Peyer's patch (tissue), 4 donors: ENCODE results near the gene ADGRB3. TPM values are rescaled to one million over a fixed set of nuclear protein-coding genes. Genes with fewer than 3 reads are reported as not detected.

Source experiments
- DNase-seq, 3 donors: peaks; one replicate each; pipeline ENCODE4 v3.0.0-alpha.2; 2017 to 2019
- H3K27ac ChIP-seq, 4 donors: fragments of 200-600 bp; sonication (generic); one replicate each; pipeline ENCODE4 v1.5.1; 2016 to 2019
- H3K27me3 ChIP-seq, 2 donors: fragments of 200-600 bp; sonication (generic); one replicate each; pipeline ENCODE4 v1.5.1; 2019
- H3K36me3 ChIP-seq, 3 donors: fragments of 200-600 bp; sonication (generic); one replicate each; pipeline ENCODE4 v1.5.1; 2016 to 2019
- H3K4me1 ChIP-seq, 4 donors: fragments of 200-600 bp; sonication (generic); one replicate each; pipeline ENCODE4 v1.5.1; 2016 to 2019
- H3K4me3 ChIP-seq, 4 donors: fragments of 200-600 bp; sonication (generic); 1 replicate in 3 of 4; 2 replicates in 1 of 4; pipeline ENCODE4 v1.5.1; 2016 to 2019; ENCODE audit warnings: mild to moderate bottlenecking in 1 of 4
- H3K9me3 ChIP-seq, 4 donors: fragments of 200-600 bp; sonication (generic); one replicate each; pipeline ENCODE4 v1.5.1; 2016 to 2019; ENCODE audit warnings: mild to moderate bottlenecking in 1 of 4
- POLR2A ChIP-seq, 2 donors: fragments of 450-650 bp; IDR thresholded peaks; one replicate each; pipeline ENCODE4 v1.5.1; 2017; ENCODE audit warnings: antibody characterized with exemption in 2 of 2, mild to moderate bottlenecking in 2 of 2, moderate library complexity in 2 of 2
- total RNA-seq, 4 donors: library from RNA; depleted of rRNA; stranded (reverse); fragments of >200 nt; gene quantifications; one replicate each; pipeline ENCODE4 v1.1.0, GENCODE V29; 2016
- TF ChIP-seq, protein P1 (sequence below), 6 experiments: fragments of 450-650 bp in 4 of 6; fragments of 200-600 bp in 2 of 6; sonication (generic) in 1 of 6; IDR thresholded peaks; one replicate each; pipeline ENCODE4 v1.5.1; 2017 to 2019; ENCODE audit warnings: antibody characterized with exemption in 6 of 6, mild to moderate bottlenecking in 3 of 6, moderate library complexity in 1 of 6

The ADGRB3 gene
- total RNA-seq, 4 donors from 2014 or later: 1.2 to 9.9 (median 2.5) TPM

DNA sequence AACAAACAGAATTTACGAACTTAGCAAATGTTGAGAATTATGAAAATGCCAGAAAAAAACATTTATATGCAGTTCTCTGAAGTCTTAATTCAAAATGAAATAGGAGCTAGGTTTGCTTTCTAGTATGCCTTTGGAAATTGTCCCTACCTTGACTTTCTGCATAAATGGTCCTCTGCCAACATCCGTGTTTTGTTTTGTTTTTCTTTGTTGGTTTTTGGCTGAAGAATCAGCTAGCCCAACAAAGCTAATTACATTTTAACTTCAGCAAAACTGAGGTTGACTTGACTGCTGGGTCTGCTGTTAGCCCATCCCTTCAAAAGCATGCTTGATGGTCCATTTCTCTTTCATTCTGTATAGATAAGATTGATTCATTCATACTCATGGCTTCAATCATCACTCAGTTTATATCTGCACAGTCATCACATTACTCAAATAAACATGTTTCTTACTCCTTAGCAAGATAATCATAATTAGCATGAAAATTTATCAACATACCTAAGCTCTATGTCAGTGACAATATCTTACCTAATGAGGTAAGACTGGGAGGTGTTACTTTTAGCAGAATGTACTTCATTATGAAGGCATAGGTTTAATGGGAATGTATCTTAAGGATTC is 76.4 kb downstream of the ADGRB3 start:
- TF ChIP-seq POLR2A (IDR thresholded peaks at IDR 0.05): no peak
- TF ChIP-seq, protein P1, sequence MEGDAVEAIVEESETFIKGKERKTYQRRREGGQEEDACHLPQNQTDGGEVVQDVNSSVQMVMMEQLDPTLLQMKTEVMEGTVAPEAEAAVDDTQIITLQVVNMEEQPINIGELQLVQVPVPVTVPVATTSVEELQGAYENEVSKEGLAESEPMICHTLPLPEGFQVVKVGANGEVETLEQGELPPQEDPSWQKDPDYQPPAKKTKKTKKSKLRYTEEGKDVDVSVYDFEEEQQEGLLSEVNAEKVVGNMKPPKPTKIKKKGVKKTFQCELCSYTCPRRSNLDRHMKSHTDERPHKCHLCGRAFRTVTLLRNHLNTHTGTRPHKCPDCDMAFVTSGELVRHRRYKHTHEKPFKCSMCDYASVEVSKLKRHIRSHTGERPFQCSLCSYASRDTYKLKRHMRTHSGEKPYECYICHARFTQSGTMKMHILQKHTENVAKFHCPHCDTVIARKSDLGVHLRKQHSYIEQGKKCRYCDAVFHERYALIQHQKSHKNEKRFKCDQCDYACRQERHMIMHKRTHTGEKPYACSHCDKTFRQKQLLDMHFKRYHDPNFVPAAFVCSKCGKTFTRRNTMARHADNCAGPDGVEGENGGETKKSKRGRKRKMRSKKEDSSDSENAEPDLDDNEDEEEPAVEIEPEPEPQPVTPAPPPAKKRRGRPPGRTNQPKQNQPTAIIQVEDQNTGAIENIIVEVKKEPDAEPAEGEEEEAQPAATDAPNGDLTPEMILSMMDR (IDR thresholded peaks at IDR 0.05): no peak
- Histone ChIP-seq H3K27me3 (no peaks in the 10 kb centered on the region), H3K9me3 (no peaks in the 10 kb centered on the region), H3K4me3 (no peak overlapping the region), H3K36me3 (no peaks in the 10 kb centered on the region), H3K27ac (no peak overlapping the region), H3K4me1 (no peaks in the 10 kb centered on the region)
- no peak for DNase-seq

DNA sequence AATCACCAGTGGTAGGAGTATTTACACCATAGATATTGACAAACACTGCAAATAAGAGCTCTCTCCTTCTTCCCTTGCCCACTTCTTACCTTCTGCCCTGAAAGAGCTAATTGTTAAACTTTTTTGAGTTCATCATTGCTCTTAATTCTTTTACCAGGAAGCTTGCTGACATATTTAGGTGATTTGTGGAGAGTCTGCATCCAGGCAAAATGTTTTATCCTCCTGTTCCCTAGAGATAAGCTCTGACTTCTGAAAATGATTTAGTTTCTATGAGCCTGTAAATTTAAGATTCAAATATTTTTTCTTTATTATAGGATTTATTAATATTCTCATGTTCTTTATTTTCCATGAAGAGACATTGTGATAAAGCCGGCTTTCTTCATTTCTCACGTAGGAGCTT is 81.5 kb downstream of the ADGRB3 start:
- DNase-seq: no peak
- Histone ChIP-seq H3K27ac (no peak overlapping the region), H3K4me3 (no peak overlapping the region), H3K9me3 (no peaks in the 10 kb centered on the region), H3K36me3 (no peaks in the 10 kb centered on the region), H3K4me1 (no peaks in the 10 kb centered on the region), H3K27me3 (no peaks in the 10 kb centered on the region)
- TF ChIP-seq POLR2A (IDR thresholded peaks at IDR 0.05): no peak
- TF ChIP-seq, protein P1 (IDR thresholded peaks at IDR 0.05): no peak

DNA sequence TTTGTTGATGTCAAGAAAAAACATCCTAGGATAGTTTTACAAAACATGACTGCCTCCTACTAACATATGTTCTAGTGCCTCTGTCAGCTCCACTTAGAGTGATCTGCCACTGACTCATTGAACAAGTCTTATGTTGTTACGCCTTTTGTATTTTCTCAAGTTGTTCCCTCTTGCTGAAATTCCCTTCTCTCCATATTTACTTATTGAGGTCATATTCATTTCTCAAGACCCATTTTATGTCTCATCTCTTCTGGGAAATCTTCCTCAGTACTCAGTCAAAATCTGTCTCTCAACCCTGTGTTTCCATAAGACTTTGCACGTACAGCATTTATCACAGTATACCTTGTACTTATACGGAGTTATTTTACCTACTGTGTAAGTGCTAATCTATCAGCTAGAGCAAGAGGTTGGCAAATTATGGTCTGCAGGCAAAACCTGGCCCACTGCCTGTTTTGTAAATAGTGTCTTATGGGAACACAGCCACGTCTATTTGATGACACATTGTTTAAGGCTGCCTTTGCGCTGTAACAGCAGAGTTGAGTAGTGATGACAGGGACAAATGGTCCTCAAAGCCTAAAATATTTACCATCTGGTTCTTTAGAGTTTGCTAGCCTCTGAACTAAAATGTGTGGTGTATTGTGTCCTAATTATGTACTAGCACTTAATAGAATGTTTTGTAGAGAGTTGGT is 83.4 kb downstream of the ADGRB3 start:
- TF ChIP-seq, protein P1 (IDR thresholded peaks at IDR 0.05): no peak
- no peak for TF ChIP-seq POLR2A (IDR thresholded peaks at IDR 0.05)
- DNase-seq: no peak

DNA sequence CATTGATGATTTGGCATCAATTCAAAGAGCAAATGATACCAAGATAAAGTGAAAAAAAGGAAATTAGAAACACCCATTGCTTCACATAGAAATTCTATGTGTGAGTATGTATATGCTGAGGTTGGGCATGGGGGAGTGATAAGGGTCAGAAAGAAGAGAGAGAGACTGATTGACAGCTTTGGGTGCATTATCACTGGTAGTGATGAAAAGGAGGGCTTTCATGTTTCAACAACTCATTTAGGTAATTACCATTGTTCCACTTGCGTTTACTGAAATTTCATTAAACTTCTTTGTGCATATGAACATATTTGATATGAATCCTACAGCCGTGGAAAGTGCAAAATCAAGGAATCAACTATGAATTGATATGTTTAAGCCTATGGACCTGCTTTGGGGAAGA is 84.7 kb downstream of the ADGRB3 start:
- Histone ChIP-seq H3K36me3 (no peaks in the 10 kb centered on the region), H3K27me3 (no peaks in the 10 kb centered on the region), H3K27ac (no peak overlapping the region), H3K4me1 (no peaks in the 10 kb centered on the region), H3K9me3 (no peaks in the 10 kb centered on the region), H3K4me3 (no peak overlapping the region)
- no peak for DNase-seq
- TF ChIP-seq POLR2A (IDR thresholded peaks at IDR 0.05): no peak
- TF ChIP-seq, protein P1 (IDR thresholded peaks at IDR 0.05): no peak

More for the DNA sequence above, 83.4 kb downstream of the ADGRB3 start:
- no peaks in the 10 kb centered on the region for H3K27me3 ChIP-seq
- H3K36me3 ChIP-seq: no peaks in the 10 kb centered on the region
- H3K4me1 ChIP-seq: no peaks in the 10 kb centered on the region
- peak overlapping the region in 2 of 4 donors; percentile 50 to 53 for H3K27ac ChIP-seq
- H3K4me3 ChIP-seq: no peak overlapping the region
- H3K9me3 ChIP-seq: no peaks in the 10 kb centered on the region

DNA sequence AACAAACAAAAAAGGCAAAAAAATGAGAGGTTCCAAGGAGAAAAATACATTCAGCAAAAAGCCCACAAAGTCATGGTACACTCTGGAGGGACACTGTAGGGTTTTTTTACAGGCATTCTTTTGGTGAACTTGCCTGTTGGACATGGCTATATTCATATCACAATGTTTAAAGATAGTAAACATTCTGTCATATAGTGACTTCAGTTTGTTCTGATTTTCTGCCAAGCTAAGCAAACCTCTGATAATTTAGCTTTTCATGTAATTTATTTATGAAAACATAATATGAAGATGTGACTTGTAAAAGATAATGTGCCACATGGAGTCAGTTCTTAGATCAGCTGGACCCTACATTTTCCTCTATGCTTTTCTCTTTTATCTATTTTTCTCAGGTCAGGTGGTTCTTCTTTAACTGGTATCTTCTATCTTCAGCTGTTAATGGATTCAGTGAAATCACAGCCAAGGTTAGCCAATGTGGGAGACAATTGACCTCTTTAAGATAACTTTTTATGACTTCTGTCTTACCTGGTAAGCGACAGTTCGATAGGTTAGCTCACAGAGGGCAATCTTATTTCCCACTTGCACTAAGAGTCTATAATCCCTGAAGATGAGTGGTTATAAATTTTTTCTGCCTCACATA is 87.9 kb downstream of the ADGRB3 start:
- Histone ChIP-seq H3K27ac (no peak overlapping the region), H3K27me3 (no peaks in the 10 kb centered on the region), H3K4me1 (no peaks in the 10 kb centered on the region), H3K9me3 (no peaks in the 10 kb centered on the region), H3K36me3 (no peaks in the 10 kb centered on the region), H3K4me3 (no peak overlapping the region)
- DNase-seq: no peak
- TF ChIP-seq, protein P1 (IDR thresholded peaks at IDR 0.05): no peak
- no peak for TF ChIP-seq POLR2A (IDR thresholded peaks at IDR 0.05)
